Measurements from ENCODE around the gene HTT-AS.

The HTT-AS gene

GRCh38 chr4:3047464-3048286, 26.7 kb downstream of the HTT-AS start:
- H3K9me3 Mint-ChIP-seq: peaks cover 4% of the 10 kb centered on the region
- no peaks in the 10 kb centered on the region for H3K27me3 Mint-ChIP-seq
- H3K36me3 Mint-ChIP-seq (ENCODE audit: low read depth): peaks cover 4% of the 10 kb centered on the region
- peak overlapping the region; percentile 64 for H3K27ac Mint-ChIP-seq
- H3K4me3 Mint-ChIP-seq: peak overlapping the region; percentile 46
- DNase-seq: peak; percentile 79
- H3K4me1 Mint-ChIP-seq (ENCODE audit: low read depth): peaks cover 43% of the 10 kb centered on the region

GRCh38 chr4:3046623-3047022, 27.7 kb downstream of the HTT-AS start:
- peaks cover 7% of the 10 kb centered on the region for H3K36me3 Mint-ChIP-seq (ENCODE audit: low read depth)
- no peak overlapping the region for H3K27ac Mint-ChIP-seq
- H3K4me1 Mint-ChIP-seq (ENCODE audit: low read depth): peaks cover 53% of the 10 kb centered on the region
- no peak for DNase-seq
- no peak overlapping the region for H3K4me3 Mint-ChIP-seq
- H3K9me3 Mint-ChIP-seq: peaks cover 4% of the 10 kb centered on the region
- no peaks in the 10 kb centered on the region for H3K27me3 Mint-ChIP-seq

- no peak for DNase-seq
- Mint-ChIP-seq H3K9me3 (peaks cover 4% of the 10 kb centered on the region), H3K4me1 (ENCODE audit: low read depth) (peaks cover 57% of the 10 kb centered on the region), H3K27me3 (no peaks in the 10 kb centered on the region), H3K36me3 (ENCODE audit: low read depth) (peaks cover 7% of the 10 kb centered on the region), H3K27ac (no peak overlapping the region), H3K4me3 (no peak overlapping the region)
Measured at GRCh38 chr4:3046162-3046561, 28.2 kb downstream of the HTT-AS start.

- Mint-ChIP-seq H3K36me3 (ENCODE audit: low read depth) (peaks cover 7% of the 10 kb centered on the region), H3K4me3 (peak overlapping the region; percentile 13), H3K27ac (peak overlapping the region; percentile 66), H3K27me3 (no peaks in the 10 kb centered on the region), H3K4me1 (ENCODE audit: low read depth) (peaks cover 63% of the 10 kb centered on the region), H3K9me3 (peaks cover 4% of the 10 kb centered on the region)
- DNase-seq: peak; percentile 63
Measured at GRCh38 chr4:3044870-3045819, 29.2 kb downstream of the HTT-AS start.

GRCh38 chr4:3043282-3044020, 30.9 kb downstream of the HTT-AS start:
- Mint-ChIP-seq H3K27me3 (no peaks in the 10 kb centered on the region), H3K4me3 (no peak overlapping the region), H3K27ac (no peak overlapping the region), H3K36me3 (ENCODE audit: low read depth) (peaks cover 7% of the 10 kb centered on the region), H3K9me3 (peaks cover 4% of the 10 kb centered on the region), H3K4me1 (ENCODE audit: low read depth) (peaks cover 63% of the 10 kb centered on the region)
- DNase-seq: no peak

- H3K9me3 Mint-ChIP-seq: peaks cover 4% of the 10 kb centered on the region
- peaks cover 64% of the 10 kb centered on the region for H3K4me1 Mint-ChIP-seq (ENCODE audit: low read depth)
- DNase-seq: no peak
- peak overlapping the region; percentile 86 for H3K27ac Mint-ChIP-seq
- H3K36me3 Mint-ChIP-seq (ENCODE audit: low read depth): peaks cover 7% of the 10 kb centered on the region
- H3K27me3 Mint-ChIP-seq: peaks cover 2% of the 10 kb centered on the region
- peak overlapping the region; percentile 81 for H3K4me3 Mint-ChIP-seq
Measured at GRCh38 chr4:3042226-3042625, 32.1 kb downstream of the HTT-AS start.

GRCh38 chr4:3041192-3042142, 32.9 kb downstream of the HTT-AS start:
- DNase-seq: peak; percentile 67
- Mint-ChIP-seq H3K9me3 (peaks cover 4% of the 10 kb centered on the region), H3K27ac (peak overlapping the region; percentile 86), H3K4me1 (ENCODE audit: low read depth) (peaks cover 64% of the 10 kb centered on the region), H3K36me3 (ENCODE audit: low read depth) (peaks cover 7% of the 10 kb centered on the region), H3K4me3 (peak overlapping the region; percentile 81), H3K27me3 (peaks cover 5% of the 10 kb centered on the region)

- no peak for DNase-seq
- Mint-ChIP-seq H3K36me3 (ENCODE audit: low read depth) (peaks cover 5% of the 10 kb centered on the region), H3K4me3 (peak overlapping the region; percentile 81), H3K27me3 (peaks cover 5% of the 10 kb centered on the region), H3K27ac (no peak overlapping the region), H3K9me3 (peaks cover 2% of the 10 kb centered on the region), H3K4me1 (ENCODE audit: low read depth) (peaks cover 56% of the 10 kb centered on the region)
Measured at GRCh38 chr4:3040452-3041191, 33.7 kb downstream of the HTT-AS start.

- H3K4me3 Mint-ChIP-seq: no peak overlapping the region
- H3K27ac Mint-ChIP-seq: no peak overlapping the region
- no peaks in the 10 kb centered on the region for H3K9me3 Mint-ChIP-seq
- H3K27me3 Mint-ChIP-seq: peaks cover 5% of the 10 kb centered on the region
- H3K36me3 Mint-ChIP-seq (ENCODE audit: low read depth): peaks cover 3% of the 10 kb centered on the region
- H3K4me1 Mint-ChIP-seq (ENCODE audit: low read depth): peaks cover 48% of the 10 kb centered on the region
- DNase-seq: no peak
Measured at GRCh38 chr4:3039706-3040366, 34.5 kb downstream of the HTT-AS start.

GRCh38 chr4:3037957-3038461, 36.3 kb downstream of the HTT-AS start:
- Mint-ChIP-seq H3K9me3 (no peaks in the 10 kb centered on the region), H3K36me3 (ENCODE audit: low read depth) (peaks cover 3% of the 10 kb centered on the region), H3K4me3 (peak overlapping the region; percentile 32), H3K4me1 (ENCODE audit: low read depth) (peaks cover 37% of the 10 kb centered on the region), H3K27me3 (peaks cover 5% of the 10 kb centered on the region), H3K27ac (no peak overlapping the region)
- peak; percentile 42 for DNase-seq

GRCh38 chr4:3036131-3036952, 38.0 kb downstream of the HTT-AS start:
- no peak overlapping the region for H3K27ac Mint-ChIP-seq

GRCh38 chr4:3035674-3036073, 38.7 kb downstream of the HTT-AS start:
- Mint-ChIP-seq H3K4me3 (no peak overlapping the region), H3K36me3 (ENCODE audit: low read depth) (no peaks in the 10 kb centered on the region), H3K9me3 (no peaks in the 10 kb centered on the region), H3K27me3 (peaks cover 5% of the 10 kb centered on the region), H3K4me1 (ENCODE audit: low read depth) (peaks cover 19% of the 10 kb centered on the region), H3K27ac (no peak overlapping the region)
- DNase-seq: no peak

More at GRCh38 chr4:3036131-3036952, 38.0 kb downstream of the HTT-AS start:
- Mint-ChIP-seq H3K9me3 (no peaks in the 10 kb centered on the region), H3K4me1 (ENCODE audit: low read depth) (peaks cover 23% of the 10 kb centered on the region), H3K4me3 (no peak overlapping the region), H3K27me3 (peaks cover 5% of the 10 kb centered on the region), H3K36me3 (ENCODE audit: low read depth) (no peaks in the 10 kb centered on the region)
- DNase-seq: no peak
